Panc1 (cell line): ENCODE results near the gene BTD. TPM values are rescaled to one million over a fixed set of nuclear protein-coding genes. Genes with fewer than 3 reads are reported as not detected.

Experiments
- ATAC-seq: fragments of 200-7000 bp; cut with Tn5 transposase; 2 replicates; pipeline ENCODE4 v1.9.1; 2020; ENCODE audit warnings: mild to moderate bottlenecking, moderate library complexity
- BruUV-seq: library from RNA; stranded (reverse); fragments of 400-500 nt; replicated peaks from 2 replicates; lab custom pipeline; 2021; lab: Mats Ljungman, UMichigan
- CTCF ChIA-PET: fragments of 300-600 bp; sonication (Branson Sonifier 250); formaldehyde crosslinking; loops from one replicate; lab custom pipeline; 2022; ENCODE audit warnings: antibody characterized with exemption; lab: Charles Lee
- POLR2A ChIA-PET: fragments of 300-600 bp; sonication (Branson Sonifier 250); formaldehyde crosslinking; loops from one replicate; lab custom pipeline; 2022; ENCODE audit warnings: antibody characterized with exemption; lab: Charles Lee
- DNase-seq: peaks from one replicate; pipeline ENCODE4 v3.0.0-alpha.2; 2010; ENCODE audit warnings: low read depth, low spot score
- H3K27ac ChIP-seq: 2 replicates; pipeline ENCODE4 v1.5.1; 2011; ENCODE audit warnings: mild to moderate bottlenecking, low read length, inconsistent platforms
- H3K27me3 ChIP-seq: fragments of 200-500 bp; sonication (Bioruptor generic); 2 replicates; pipeline ENCODE4 v1.6.0; 2014; ENCODE audit warnings: low read length, inconsistent platforms; ENCODE audit not compliant: control insufficient read depth, insufficient read depth
- H3K36me3 ChIP-seq: fragments of 200-500 bp; sonication (Bioruptor generic); 2 replicates; pipeline ENCODE4 v1.5.1; 2014; ENCODE audit warnings: inconsistent platforms, mild to moderate bottlenecking, low read length, moderate library complexity; ENCODE audit not compliant: control insufficient read depth, insufficient read depth
- H3K4me1 ChIP-seq: 2 replicates; pipeline ENCODE4 v1.5.1; 2011; ENCODE audit warnings: inconsistent platforms, mild to moderate bottlenecking, low read length, moderate library complexity; ENCODE audit not compliant: control insufficient read depth, insufficient read depth
- H3K4me3 ChIP-seq, 2 experiments: 2 replicates each; pipeline ENCODE4 v1.5.1; 2011 to 2012; ENCODE audit warnings: low read depth in 2 of 2, low read length in 2 of 2, mild to moderate bottlenecking in 2 of 2, inconsistent platforms in 1 of 2, moderate library complexity in 1 of 2
- H3K9me3 ChIP-seq: fragments of 200-500 bp; sonication (Bioruptor generic); 2 replicates; pipeline ENCODE4 v1.5.1; 2014; ENCODE audit warnings: low read depth, mild to moderate bottlenecking, inconsistent platforms, low read length, moderate library complexity; ENCODE audit not compliant: control insufficient read depth, insufficient read depth
- POLR2AphosphoS5 ChIP-seq: IDR thresholded peaks from 2 replicates; pipeline ENCODE4 v1.6.1; 2012; ENCODE audit warnings: mild to moderate bottlenecking, low read depth, low read length, moderate library complexity
- SIN3A ChIP-seq: IDR thresholded peaks from 2 replicates; pipeline ENCODE4 v1.6.1; 2012; ENCODE audit warnings: low read depth, mild to moderate bottlenecking, low read length, moderate library complexity, borderline replicate concordance; ENCODE audit not compliant: insufficient read depth
- TCF7L2 ChIP-seq: IDR thresholded peaks from 2 replicates; pipeline ENCODE4 v1.6.1; 2011; ENCODE audit warnings: mild to moderate bottlenecking, low read depth, low read length, inconsistent platforms
- in situ Hi-C: cut with HindIII; loops from 2 replicates; pipeline ENCODE4 v1.10.0; 2016; ENCODE audit warnings: low sequenced_read_pairs, low pct_unique_long_range_greater_than_20kb
- intact Hi-C: fragments of 100-400 bp; cut with micrococcal nuclease; formaldehyde crosslinking; loops from one replicate; pipeline ENCODE4 v1.10.0; 2022; ENCODE audit not compliant: unreplicated experiment
- total RNA-seq: library from RNA; stranded (reverse); gene quantifications from one replicate; pipeline ENCODE4 v1.2.1, GENCODE V29; 2021; ENCODE audit not compliant: unreplicated experiment
- TF ChIP-seq, protein P1 (sequence below): fragments of 450-650 bp; IDR thresholded peaks from 2 replicates; pipeline ENCODE4 v1.5.1; 2017; ENCODE audit warnings: mild to moderate bottlenecking
- TF ChIP-seq, protein P2 (sequence below), 2 experiments: IDR thresholded peaks; 2 replicates each; pipeline ENCODE4 v1.6.1; 2011 to 2012; ENCODE audit warnings: low read depth in 2 of 2, control low read depth in 1 of 2, low read length in 1 of 2, mild to moderate bottlenecking in 1 of 2, moderate library complexity in 1 of 2; ENCODE audit not compliant: insufficient read depth in 1 of 2

BTD gene
- total RNA-seq, 1 experiment from 2014 or later: 22.7 TPM

DNA sequence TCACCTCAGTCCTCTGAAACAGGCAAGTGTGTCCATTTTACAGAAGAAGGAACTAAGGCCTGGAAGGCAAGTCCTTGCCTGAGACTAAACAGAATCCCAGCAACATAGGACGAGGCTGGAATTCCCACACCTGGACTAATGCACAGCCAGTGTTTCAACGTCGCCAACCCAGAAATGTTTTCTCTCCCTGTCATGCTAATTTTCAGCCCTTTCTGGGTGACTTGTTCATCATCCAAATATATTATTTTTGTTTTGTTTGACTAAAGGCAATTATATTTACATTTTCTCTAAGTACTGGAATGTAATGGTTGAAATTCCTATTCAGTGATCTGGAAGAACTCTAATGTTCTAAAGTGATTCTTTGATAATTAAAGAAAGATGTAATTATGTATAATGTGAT is 51.8 kb downstream of the BTD start:
- BruUV-seq: no TSS peak
- no peaks in the 10 kb centered on the region for H3K36me3 ChIP-seq
- ATAC-seq (no peak), DNase-seq (no peak)
- in situ Hi-C loops (no loop called here), intact Hi-C loops (no loop called here)
- TF ChIP-seq, protein P1, sequence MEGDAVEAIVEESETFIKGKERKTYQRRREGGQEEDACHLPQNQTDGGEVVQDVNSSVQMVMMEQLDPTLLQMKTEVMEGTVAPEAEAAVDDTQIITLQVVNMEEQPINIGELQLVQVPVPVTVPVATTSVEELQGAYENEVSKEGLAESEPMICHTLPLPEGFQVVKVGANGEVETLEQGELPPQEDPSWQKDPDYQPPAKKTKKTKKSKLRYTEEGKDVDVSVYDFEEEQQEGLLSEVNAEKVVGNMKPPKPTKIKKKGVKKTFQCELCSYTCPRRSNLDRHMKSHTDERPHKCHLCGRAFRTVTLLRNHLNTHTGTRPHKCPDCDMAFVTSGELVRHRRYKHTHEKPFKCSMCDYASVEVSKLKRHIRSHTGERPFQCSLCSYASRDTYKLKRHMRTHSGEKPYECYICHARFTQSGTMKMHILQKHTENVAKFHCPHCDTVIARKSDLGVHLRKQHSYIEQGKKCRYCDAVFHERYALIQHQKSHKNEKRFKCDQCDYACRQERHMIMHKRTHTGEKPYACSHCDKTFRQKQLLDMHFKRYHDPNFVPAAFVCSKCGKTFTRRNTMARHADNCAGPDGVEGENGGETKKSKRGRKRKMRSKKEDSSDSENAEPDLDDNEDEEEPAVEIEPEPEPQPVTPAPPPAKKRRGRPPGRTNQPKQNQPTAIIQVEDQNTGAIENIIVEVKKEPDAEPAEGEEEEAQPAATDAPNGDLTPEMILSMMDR: no peak
- TF ChIP-seq, protein P2, sequence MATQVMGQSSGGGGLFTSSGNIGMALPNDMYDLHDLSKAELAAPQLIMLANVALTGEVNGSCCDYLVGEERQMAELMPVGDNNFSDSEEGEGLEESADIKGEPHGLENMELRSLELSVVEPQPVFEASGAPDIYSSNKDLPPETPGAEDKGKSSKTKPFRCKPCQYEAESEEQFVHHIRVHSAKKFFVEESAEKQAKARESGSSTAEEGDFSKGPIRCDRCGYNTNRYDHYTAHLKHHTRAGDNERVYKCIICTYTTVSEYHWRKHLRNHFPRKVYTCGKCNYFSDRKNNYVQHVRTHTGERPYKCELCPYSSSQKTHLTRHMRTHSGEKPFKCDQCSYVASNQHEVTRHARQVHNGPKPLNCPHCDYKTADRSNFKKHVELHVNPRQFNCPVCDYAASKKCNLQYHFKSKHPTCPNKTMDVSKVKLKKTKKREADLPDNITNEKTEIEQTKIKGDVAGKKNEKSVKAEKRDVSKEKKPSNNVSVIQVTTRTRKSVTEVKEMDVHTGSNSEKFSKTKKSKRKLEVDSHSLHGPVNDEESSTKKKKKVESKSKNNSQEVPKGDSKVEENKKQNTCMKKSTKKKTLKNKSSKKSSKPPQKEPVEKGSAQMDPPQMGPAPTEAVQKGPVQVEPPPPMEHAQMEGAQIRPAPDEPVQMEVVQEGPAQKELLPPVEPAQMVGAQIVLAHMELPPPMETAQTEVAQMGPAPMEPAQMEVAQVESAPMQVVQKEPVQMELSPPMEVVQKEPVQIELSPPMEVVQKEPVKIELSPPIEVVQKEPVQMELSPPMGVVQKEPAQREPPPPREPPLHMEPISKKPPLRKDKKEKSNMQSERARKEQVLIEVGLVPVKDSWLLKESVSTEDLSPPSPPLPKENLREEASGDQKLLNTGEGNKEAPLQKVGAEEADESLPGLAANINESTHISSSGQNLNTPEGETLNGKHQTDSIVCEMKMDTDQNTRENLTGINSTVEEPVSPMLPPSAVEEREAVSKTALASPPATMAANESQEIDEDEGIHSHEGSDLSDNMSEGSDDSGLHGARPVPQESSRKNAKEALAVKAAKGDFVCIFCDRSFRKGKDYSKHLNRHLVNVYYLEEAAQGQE (IDR thresholded peaks at IDR 0.05; ENCODE audit: insufficient read depth in 1 of 2, low read depth in 2 of 2, low read length in 1 of 2): no peak
- TF ChIP-seq SIN3A: no peak
- TF ChIP-seq TCF7L2: no peak
- TF ChIP-seq POLR2AphosphoS5: no peak
- peaks cover 8% of the 10 kb centered on the region; the same call in 1 of the 2 replicates for H3K9me3 ChIP-seq
- ChIA-PET CTCF (no interaction called here), POLR2A (interaction anchor here (0.7 kb wide), 1 partner anchor 67 kb away, joined by 3 read pairs; no protein-coding TSS in a partner anchor)
- H3K4me1 ChIP-seq: no peaks in the 10 kb centered on the region; the same call in 1 of the 2 replicates
- H3K4me3 ChIP-seq: no peak overlapping the region
- H3K27me3 ChIP-seq: no peaks in the 10 kb centered on the region
- peak overlapping the region; percentile 42; the same call in 1 of the 2 replicates for H3K27ac ChIP-seq

DNA sequence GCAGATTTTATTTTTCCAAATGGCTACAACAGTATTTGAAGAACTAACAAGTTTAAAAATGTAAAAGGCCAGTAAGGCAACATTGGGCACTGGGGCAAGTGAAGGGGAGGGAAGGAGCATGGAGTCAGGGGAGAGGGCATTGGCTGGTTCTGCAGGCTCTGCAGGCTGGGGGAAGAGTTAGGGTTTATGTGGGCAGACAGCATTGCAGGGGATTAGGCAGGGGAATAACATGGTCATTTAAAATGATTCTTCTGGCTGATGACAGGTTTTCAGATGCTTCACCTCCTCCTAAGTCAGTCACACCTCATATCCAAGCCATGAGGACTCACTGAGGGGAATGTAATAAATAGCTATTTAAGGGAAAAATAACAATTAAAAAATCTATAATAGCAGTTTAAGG is 52.6 kb downstream of the BTD start:
- TF ChIP-seq TCF7L2: no peak
- TF ChIP-seq, protein P1: no peak
- no peak for TF ChIP-seq SIN3A
- no peak for TF ChIP-seq POLR2AphosphoS5
- TF ChIP-seq, protein P2 (IDR thresholded peaks at IDR 0.05; ENCODE audit: insufficient read depth in 1 of 2, low read depth in 2 of 2, low read length in 1 of 2): no peak
- ATAC-seq (no peak), DNase-seq (no peak)
- ChIA-PET CTCF (no interaction called here), POLR2A (interaction anchor here (0.7 kb wide), 1 partner anchor 68 kb away, joined by 3 read pairs; no protein-coding TSS in a partner anchor)
- in situ Hi-C loops: no loop called here
- Histone ChIP-seq H3K36me3 (no peaks in the 10 kb centered on the region), H3K4me1 (no peaks in the 10 kb centered on the region; the same call in 1 of the 2 replicates), H3K4me3 (no peak overlapping the region), H3K27ac (peak overlapping the region; percentile 42; the same call in 1 of the 2 replicates), H3K27me3 (no peaks in the 10 kb centered on the region), H3K9me3 (peaks cover 8% of the 10 kb centered on the region; the same call in 1 of the 2 replicates)
- intact Hi-C loops: no loop called here
- no TSS peak for BruUV-seq
